K562 (cell line): ENCODE data around the gene ZNF350. TPM values are rescaled to one million over a fixed set of nuclear protein-coding genes. Genes with fewer than 3 reads are reported as not detected.

ENCODE experiments used
- ASH1L ChIP-seq: fragments of 450-650 bp; IDR thresholded peaks from 2 replicates; pipeline ENCODE4 v1.6.1; 2018; ENCODE audit warnings: borderline replicate concordance, mild to moderate bottlenecking, low read depth; ENCODE audit not compliant: partially characterized antibody
- FOXM1 ChIP-seq, 2 experiments: fragments of 450-650 bp in 1 of 2; sonication (generic) in 1 of 2; formaldehyde crosslinking in 1 of 2; IDR thresholded peaks; 2 replicates each; pipeline versions ENCODE4 v1.6.1 to v1.9.0; 2017 to 2022; ENCODE audit warnings: low read depth in 2 of 2, mild to moderate bottlenecking in 2 of 2, missing genetic modification reagents in 1 of 2, moderate library complexity in 1 of 2
- KLF10 ChIP-seq: fragments of 250-450 bp; sonication (Bioruptor Pico); IDR thresholded peaks from 2 replicates; pipeline ENCODE4 v1.6.1; 2021; ENCODE audit warnings: matching md5 sums
- NFYB ChIP-seq: IDR thresholded peaks from 2 replicates; pipeline ENCODE4 v1.6.1; 2011; ENCODE audit warnings: mild to moderate bottlenecking, moderate library complexity; ENCODE audit not compliant: insufficient read length; ENCODE audit errors: extremely low read depth
- SMC3 ChIP-seq: conservative IDR thresholded peaks from 2 replicates; pipeline ENCODE4 v1.6.1; 2011; ENCODE audit warnings: low read depth, low read length, improper control_type of control experiment; ENCODE audit not compliant: insufficient read depth
- TEAD4 ChIP-seq, 2 experiments: sonication (generic) in 1 of 2; formaldehyde crosslinking in 1 of 2; IDR thresholded peaks; 2 replicates each; pipeline versions ENCODE4 v1.6.1 to v1.8.0; 2012 to 2022; ENCODE audit warnings: borderline replicate concordance in 1 of 2, inconsistent platforms in 1 of 2, low read length in 1 of 2, mild to moderate bottlenecking in 1 of 2, missing genetic modification reagents in 1 of 2
- ZNF551 ChIP-seq: fragments of 250-450 bp; sonication (Bioruptor Pico); IDR thresholded peaks from 2 replicates; pipeline ENCODE4 v1.5.0; 2021; ENCODE audit warnings: mild to moderate bottlenecking, moderate library complexity
- polyA plus RNA-seq, 8 experiments: library from polyadenylated mRNA; depleted of rRNA in 4 of 8; stranded (reverse) in 5 of 8; unstranded in 3 of 8; fragments of >200 nt; fragmentation: Nextera tagmentation in 2 of 8; fragmentation: Illumina TruSeq in 1 of 8; extraction: Ambion mirVana in 2 of 8; extraction: Trizol in 1 of 8; gene quantifications; 2 replicates each; pipeline versions ENCODE4 v1.2.1 to v1.2.3, GENCODE V29; 2011 to 2014; ENCODE audit warnings: inconsistent platforms in 1 of 8, missing spikeins in 1 of 8
- total RNA-seq, 7 experiments: library from RNA; depleted of rRNA in 6 of 7; stranded (reverse); fragments of >200 nt in 6 of 7; fragmentation: Illumina TruSeq in 2 of 7; extraction: Trizol in 2 of 7; gene quantifications; 2 replicates each; pipeline versions ENCODE4 v1.2.1 to v1.2.3, GENCODE V29; 2011 to 2021; ENCODE audit warnings: low replicate concordance in 1 of 7
- TF ChIP-seq, protein P1 (sequence below), 2 experiments: fragments of 450-650 bp; IDR thresholded peaks; 2 replicates each; pipeline ENCODE4 v1.6.1; 2018; ENCODE audit warnings: mild to moderate bottlenecking in 2 of 2, low read depth in 1 of 2; ENCODE audit not compliant: partially characterized antibody in 2 of 2
- TF ChIP-seq, protein P2 (sequence below): fragments of 150-350 bp; IDR thresholded peaks from 2 replicates; pipeline ENCODE4 v1.6.1; 2014; ENCODE audit warnings: low read depth, mild to moderate bottlenecking, low read length, borderline replicate concordance
- TF ChIP-seq, protein P3 (sequence below): fragments of 450-650 bp; IDR thresholded peaks from 2 replicates; pipeline ENCODE4 v1.6.1; 2016; ENCODE audit warnings: borderline replicate concordance
- TF ChIP-seq, protein P4 (sequence below), 2 experiments: fragments of 450-650 bp; conservative IDR thresholded peaks; 2 replicates each; pipeline ENCODE4 v1.6.1; 2017; ENCODE audit warnings: mild to moderate bottlenecking in 2 of 2, moderate library complexity in 2 of 2

Gene ZNF350
- total and polyA plus RNA-seq, 9 of the 15 experiments (the other 6 are each of a cell fraction or from before 2014, with no cell fraction given) = 1.7 to 4.8 (median 2.9) TPM

DNA sequence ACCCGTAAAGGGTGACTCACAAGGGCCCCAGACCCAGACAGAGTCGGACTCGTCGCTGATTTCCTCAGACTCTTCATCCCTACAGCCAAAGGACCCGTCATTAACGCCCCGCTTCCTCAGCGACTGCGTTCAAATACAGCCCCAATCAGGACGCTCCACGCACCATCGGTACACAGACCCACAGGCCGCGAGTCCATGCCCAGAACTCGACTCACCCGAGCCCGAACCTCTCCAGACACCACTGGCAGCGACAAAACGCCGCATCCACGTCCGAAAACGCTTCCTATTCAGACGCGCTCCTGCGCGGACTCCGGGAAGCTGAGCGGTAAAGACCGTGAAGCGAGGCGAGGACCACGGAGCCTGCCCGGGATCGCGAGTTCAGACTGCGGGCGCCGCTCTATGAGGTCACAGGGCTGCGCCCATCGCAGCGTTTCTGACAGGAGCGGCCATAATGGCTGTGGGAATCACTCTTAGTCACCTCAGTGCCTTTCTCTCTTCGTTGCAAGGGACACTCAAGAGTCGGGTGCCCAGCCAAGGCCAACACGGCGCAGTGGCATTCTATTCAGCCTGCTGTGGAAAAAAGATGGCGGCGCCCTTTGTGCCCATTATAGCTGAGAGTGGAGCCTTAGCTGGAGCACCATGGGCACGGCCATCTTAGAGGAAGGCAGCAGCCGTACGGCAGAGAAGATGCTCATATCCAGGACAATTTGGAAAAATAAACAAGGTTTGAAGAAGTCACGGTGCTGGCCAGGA is 41.6 kb upstream of the ZNF350 start, which contains the start of gene ZNF614 (continued):
- TF ChIP-seq, protein P1, sequence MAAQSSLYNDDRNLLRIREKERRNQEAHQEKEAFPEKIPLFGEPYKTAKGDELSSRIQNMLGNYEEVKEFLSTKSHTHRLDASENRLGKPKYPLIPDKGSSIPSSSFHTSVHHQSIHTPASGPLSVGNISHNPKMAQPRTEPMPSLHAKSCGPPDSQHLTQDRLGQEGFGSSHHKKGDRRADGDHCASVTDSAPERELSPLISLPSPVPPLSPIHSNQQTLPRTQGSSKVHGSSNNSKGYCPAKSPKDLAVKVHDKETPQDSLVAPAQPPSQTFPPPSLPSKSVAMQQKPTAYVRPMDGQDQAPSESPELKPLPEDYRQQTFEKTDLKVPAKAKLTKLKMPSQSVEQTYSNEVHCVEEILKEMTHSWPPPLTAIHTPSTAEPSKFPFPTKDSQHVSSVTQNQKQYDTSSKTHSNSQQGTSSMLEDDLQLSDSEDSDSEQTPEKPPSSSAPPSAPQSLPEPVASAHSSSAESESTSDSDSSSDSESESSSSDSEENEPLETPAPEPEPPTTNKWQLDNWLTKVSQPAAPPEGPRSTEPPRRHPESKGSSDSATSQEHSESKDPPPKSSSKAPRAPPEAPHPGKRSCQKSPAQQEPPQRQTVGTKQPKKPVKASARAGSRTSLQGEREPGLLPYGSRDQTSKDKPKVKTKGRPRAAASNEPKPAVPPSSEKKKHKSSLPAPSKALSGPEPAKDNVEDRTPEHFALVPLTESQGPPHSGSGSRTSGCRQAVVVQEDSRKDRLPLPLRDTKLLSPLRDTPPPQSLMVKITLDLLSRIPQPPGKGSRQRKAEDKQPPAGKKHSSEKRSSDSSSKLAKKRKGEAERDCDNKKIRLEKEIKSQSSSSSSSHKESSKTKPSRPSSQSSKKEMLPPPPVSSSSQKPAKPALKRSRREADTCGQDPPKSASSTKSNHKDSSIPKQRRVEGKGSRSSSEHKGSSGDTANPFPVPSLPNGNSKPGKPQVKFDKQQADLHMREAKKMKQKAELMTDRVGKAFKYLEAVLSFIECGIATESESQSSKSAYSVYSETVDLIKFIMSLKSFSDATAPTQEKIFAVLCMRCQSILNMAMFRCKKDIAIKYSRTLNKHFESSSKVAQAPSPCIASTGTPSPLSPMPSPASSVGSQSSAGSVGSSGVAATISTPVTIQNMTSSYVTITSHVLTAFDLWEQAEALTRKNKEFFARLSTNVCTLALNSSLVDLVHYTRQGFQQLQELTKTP (IDR thresholded peaks at IDR 0.05; ENCODE audit: low read depth in 1 of 2, partially characterized antibody in 2 of 2) = peak; percentile 34 to 42
- TF ChIP-seq ASH1L (no peak), SMC3 (no peak), ZNF551 (CRISPR knock-in tag) (no peak), TEAD4 (IDR thresholded peaks at IDR 0.05; ENCODE audit: low read length) (peak; percentile 43; the same call in 1 of the 2 replicates), TEAD4 (CRISPR knock-in tag; IDR thresholded peaks at IDR 0.05; ENCODE audit: borderline replicate concordance) (no peak), FOXM1 (IDR thresholded peaks at IDR 0.05; ENCODE audit: low read depth) (peak; percentile 33; the same call in 1 of the 2 replicates), FOXM1 (CRISPR knock-in tag; IDR thresholded peaks at IDR 0.05; ENCODE audit: low read depth) (no peak), KLF10 (CRISPR knock-in tag) (no peak), NFYB (no peak)
- TF ChIP-seq, protein P2, sequence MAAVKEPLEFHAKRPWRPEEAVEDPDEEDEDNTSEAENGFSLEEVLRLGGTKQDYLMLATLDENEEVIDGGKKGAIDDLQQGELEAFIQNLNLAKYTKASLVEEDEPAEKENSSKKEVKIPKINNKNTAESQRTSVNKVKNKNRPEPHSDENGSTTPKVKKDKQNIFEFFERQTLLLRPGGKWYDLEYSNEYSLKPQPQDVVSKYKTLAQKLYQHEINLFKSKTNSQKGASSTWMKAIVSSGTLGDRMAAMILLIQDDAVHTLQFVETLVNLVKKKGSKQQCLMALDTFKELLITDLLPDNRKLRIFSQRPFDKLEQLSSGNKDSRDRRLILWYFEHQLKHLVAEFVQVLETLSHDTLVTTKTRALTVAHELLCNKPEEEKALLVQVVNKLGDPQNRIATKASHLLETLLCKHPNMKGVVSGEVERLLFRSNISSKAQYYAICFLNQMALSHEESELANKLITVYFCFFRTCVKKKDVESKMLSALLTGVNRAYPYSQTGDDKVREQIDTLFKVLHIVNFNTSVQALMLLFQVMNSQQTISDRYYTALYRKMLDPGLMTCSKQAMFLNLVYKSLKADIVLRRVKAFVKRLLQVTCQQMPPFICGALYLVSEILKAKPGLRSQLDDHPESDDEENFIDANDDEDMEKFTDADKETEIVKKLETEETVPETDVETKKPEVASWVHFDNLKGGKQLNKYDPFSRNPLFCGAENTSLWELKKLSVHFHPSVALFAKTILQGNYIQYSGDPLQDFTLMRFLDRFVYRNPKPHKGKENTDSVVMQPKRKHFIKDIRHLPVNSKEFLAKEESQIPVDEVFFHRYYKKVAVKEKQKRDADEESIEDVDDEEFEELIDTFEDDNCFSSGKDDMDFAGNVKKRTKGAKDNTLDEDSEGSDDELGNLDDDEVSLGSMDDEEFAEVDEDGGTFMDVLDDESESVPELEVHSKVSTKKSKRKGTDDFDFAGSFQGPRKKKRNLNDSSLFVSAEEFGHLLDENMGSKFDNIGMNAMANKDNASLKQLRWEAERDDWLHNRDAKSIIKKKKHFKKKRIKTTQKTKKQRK = no peak
- TF ChIP-seq, protein P3, sequence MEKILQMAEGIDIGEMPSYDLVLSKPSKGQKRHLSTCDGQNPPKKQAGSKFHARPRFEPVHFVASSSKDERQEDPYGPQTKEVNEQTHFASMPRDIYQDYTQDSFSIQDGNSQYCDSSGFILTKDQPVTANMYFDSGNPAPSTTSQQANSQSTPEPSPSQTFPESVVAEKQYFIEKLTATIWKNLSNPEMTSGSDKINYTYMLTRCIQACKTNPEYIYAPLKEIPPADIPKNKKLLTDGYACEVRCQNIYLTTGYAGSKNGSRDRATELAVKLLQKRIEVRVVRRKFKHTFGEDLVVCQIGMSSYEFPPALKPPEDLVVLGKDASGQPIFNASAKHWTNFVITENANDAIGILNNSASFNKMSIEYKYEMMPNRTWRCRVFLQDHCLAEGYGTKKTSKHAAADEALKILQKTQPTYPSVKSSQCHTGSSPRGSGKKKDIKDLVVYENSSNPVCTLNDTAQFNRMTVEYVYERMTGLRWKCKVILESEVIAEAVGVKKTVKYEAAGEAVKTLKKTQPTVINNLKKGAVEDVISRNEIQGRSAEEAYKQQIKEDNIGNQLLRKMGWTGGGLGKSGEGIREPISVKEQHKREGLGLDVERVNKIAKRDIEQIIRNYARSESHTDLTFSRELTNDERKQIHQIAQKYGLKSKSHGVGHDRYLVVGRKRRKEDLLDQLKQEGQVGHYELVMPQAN = peak; percentile 82; the same call in 1 of the 2 replicates
- TF ChIP-seq, protein P4, sequence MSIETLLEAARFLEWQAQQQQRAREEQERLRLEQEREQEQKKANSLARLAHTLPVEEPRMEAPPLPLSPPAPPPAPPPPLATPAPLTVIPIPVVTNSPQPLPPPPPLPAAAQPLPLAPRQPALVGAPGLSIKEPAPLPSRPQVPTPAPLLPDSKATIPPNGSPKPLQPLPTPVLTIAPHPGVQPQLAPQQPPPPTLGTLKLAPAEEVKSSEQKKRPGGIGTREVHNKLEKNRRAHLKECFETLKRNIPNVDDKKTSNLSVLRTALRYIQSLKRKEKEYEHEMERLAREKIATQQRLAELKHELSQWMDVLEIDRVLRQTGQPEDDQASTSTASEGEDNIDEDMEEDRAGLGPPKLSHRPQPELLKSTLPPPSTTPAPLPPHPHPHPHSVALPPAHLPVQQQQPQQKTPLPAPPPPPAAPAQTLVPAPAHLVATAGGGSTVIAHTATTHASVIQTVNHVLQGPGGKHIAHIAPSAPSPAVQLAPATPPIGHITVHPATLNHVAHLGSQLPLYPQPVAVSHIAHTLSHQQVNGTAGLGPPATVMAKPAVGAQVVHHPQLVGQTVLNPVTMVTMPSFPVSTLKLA (conservative IDR thresholded peaks at IDR 0.05) = peak; percentile 74 to 87
